ENCODE data around the gene SERPINA5. TPM values are rescaled to one million over a fixed set of nuclear protein-coding genes. Genes with fewer than 3 reads are reported as not detected.

Gene SERPINA5
- total and polyA plus RNA-seq, 2 of the 13 experiments (the other 11 are each of a cell fraction or from before 2014, with no cell fraction given): 449 to 498 TPM

- 0 out of 2 replicates have a peak, but pooled peaks have one; percentile 3 for TF ChIP-seq ZNF563 (CRISPR knock-in tag; IDR thresholded peaks at IDR 0.05)
- no peak for TF ChIP-seq ELF4 (CRISPR knock-in tag; IDR thresholded peaks at IDR 0.05; ENCODE audit: borderline replicate concordance)
- peak; percentile 74; the same call in 1 of the 2 replicates for TF ChIP-seq RARA (CRISPR knock-in tag; IDR thresholded peaks at IDR 0.05)
- no peak for TF ChIP-seq ZNF569 (CRISPR knock-in tag; IDR thresholded peaks at IDR 0.05; ENCODE audit: borderline replicate concordance)
- TF ChIP-seq ZNF687 (CRISPR knock-in tag; IDR thresholded peaks at IDR 0.05): peak; percentile 9; the same call in 1 of the 2 replicates
Measured at GRCh38 chr14:94599656-94600004, 18.4 kb downstream of the SERPINA5 start (continued).

- H3K27ac ChIP-seq (ENCODE audit: extremely low read length, insufficient read depth, low read length): peak overlapping the region; percentile 96
- no peak for DNase-seq (ENCODE audit: low spot score)
- POLR2A ChIA-PET: interaction anchor here (0.6 to 15.7 kb wide), 19 partner anchors 8 to 206 kb away, joined by 3 to 638 read pairs (median 8); partner anchors contain the start of genes SERPINA3, SERPINA4 and SERPINA5
- peak overlapping the region in 1 of 3 experiments; percentile 24; a peak in 2 of 6 replicates for H3K4me3 ChIP-seq (replicated peaks in 1 of 3; ENCODE audit: insufficient read depth in 1 of 3, low read depth in 2 of 3, low read length in 3 of 3)
- peaks cover 27% of the 10 kb centered on the region for H3K79me2 ChIP-seq (ENCODE audit: insufficient read depth, low read length)
- in situ Hi-C loops (cut with HindIII; ENCODE audit: extremely low pct_ligation_motif_present, low pct_unique_long_range_greater_than_20kb): no loop called here
- peaks cover 97% of the 10 kb centered on the region for H3K4me1 ChIP-seq (ENCODE audit: insufficient read depth, low read length)
- no peaks in the 10 kb centered on the region for H4K20me1 ChIP-seq (ENCODE audit: insufficient read depth, low read length)
- ATAC-seq: no peak
- no peaks in the 10 kb centered on the region for H3K9me3 ChIP-seq (ENCODE audit: low read length)
- H3K27me3 ChIP-seq (ENCODE audit: control insufficient read depth in 1 of 2, insufficient read depth in 2 of 2, low read length in 2 of 2): no peaks in the 10 kb centered on the region
- no peaks in the 10 kb centered on the region for H3K36me3 ChIP-seq (replicated peaks in 1 of 2; ENCODE audit: control insufficient read depth in 1 of 2, insufficient read depth in 2 of 2, low read length in 2 of 2)
- H3K4me2 ChIP-seq (ENCODE audit: low read depth, low read length): peak overlapping the region; percentile 62
- no peak for FAIRE-seq
- CTCF ChIA-PET (ENCODE audit: low intra/inter-chr PET ratio, low total read pairs): no interaction called here
- peak overlapping the region; percentile 72 for H3K9ac ChIP-seq (ENCODE audit: insufficient read depth, low read depth, low read length)
- no TSS peak for BruUV-seq (replicated peaks)
- WGBS (ENCODE audit: low lambda C conversion rate): 48% methylated on average over 7 of the region's 11 CpGs
- H2AFZ ChIP-seq (ENCODE audit: low read length): no peak overlapping the region
- intact Hi-C loops (cut with micrococcal nuclease; ENCODE audit: unreplicated experiment): no loop called here
- no peak for TF ChIP-seq ZKSCAN5 (CRISPR knock-in tag; IDR thresholded peaks at IDR 0.05)
- TF ChIP-seq MEIS1 (CRISPR knock-in tag; IDR thresholded peaks at IDR 0.05; ENCODE audit: borderline replicate concordance): 0 out of 2 replicates have a peak, but pooled peaks have one; percentile 15
- TF ChIP-seq ZNF567 (CRISPR knock-in tag; IDR thresholded peaks at IDR 0.05; ENCODE audit: borderline replicate concordance): 0 out of 2 replicates have a peak, but pooled peaks have one; percentile 49
- TF ChIP-seq ZNF557 (CRISPR knock-in tag; IDR thresholded peaks at IDR 0.05): no peak
- peak; percentile 42 for TF ChIP-seq AGO2 (optimal IDR thresholded peaks at IDR 0.05; ENCODE audit: low read depth, low read length)
- TF ChIP-seq ZNF737 (CRISPR knock-in tag; IDR thresholded peaks at IDR 0.05; ENCODE audit: borderline replicate concordance): no peak
- 0 out of 2 replicates have a peak, but pooled peaks have one; percentile 44 for TF ChIP-seq ZFP90 (CRISPR knock-in tag; IDR thresholded peaks at IDR 0.05; ENCODE audit: borderline replicate concordance)
- 0 out of 2 replicates have a peak, but pooled peaks have one; percentile 33 for TF ChIP-seq ISX (CRISPR knock-in tag; conservative IDR thresholded peaks at IDR 0.05)
- peak; percentile 9; the same call in 1 of the 2 replicates for TF ChIP-seq ZBTB33 (CRISPR knock-in tag; IDR thresholded peaks at IDR 0.05)
- 0 out of 2 replicates have a peak, but pooled peaks have one; percentile 27 for TF ChIP-seq ZBTB38 (CRISPR knock-in tag; IDR thresholded peaks at IDR 0.05)
- TF ChIP-seq TEAD2 (CRISPR knock-in tag; IDR thresholded peaks at IDR 0.05): no peak
- 0 out of 2 replicates have a peak, but pooled peaks have one; percentile 16 for TF ChIP-seq ZNF749 (CRISPR knock-in tag; IDR thresholded peaks at IDR 0.05; ENCODE audit: borderline replicate concordance)
- 0 out of 2 replicates have a peak, but pooled peaks have one; percentile 49 for TF ChIP-seq HNRNPL (IDR thresholded peaks at IDR 0.05; ENCODE audit: low read depth, low read length)
Measured at GRCh38 chr14:94600148-94600545, 18.9 kb downstream of the SERPINA5 start.
